Epithelial cell of esophagus (primary cell): Measurements from ENCODE around the gene SREBF1.

Experiments used
- DNase-seq: peaks from one replicate; pipeline ENCODE4 v3.0.0; 2010; ENCODE audit warnings: low read depth
- H3K4me3 ChIP-seq: 2 replicates; pipeline ENCODE4 v1.5.1; 2011; ENCODE audit warnings: mild to moderate bottlenecking, low read length, control low read depth
- CTCF ChIP-seq: IDR thresholded peaks from 2 replicates; pipeline ENCODE4 v1.5.1; 2011; ENCODE audit warnings: low read depth, mild to moderate bottlenecking, low read length, control low read depth, inconsistent platforms; ENCODE audit not compliant: insufficient read depth; ENCODE audit errors: missing control alignments

Gene SREBF1

GRCh38 chr17:17788967-17789366, 47.8 kb downstream of the SREBF1 start:
- DNase-seq, result no peak
- no peak overlapping the region for H3K4me3 ChIP-seq
- TF ChIP-seq CTCF, result no peak

- H3K4me3 ChIP-seq, result no peak overlapping the region
- no peak for TF ChIP-seq CTCF
- DNase-seq, result no peak
These were observed 49.2 kb downstream of the SREBF1 start for GRCh38 chr17:17787568-17787967.

GRCh38 chr17:17786998-17787397, 49.8 kb downstream of the SREBF1 start:
- no peak overlapping the region for H3K4me3 ChIP-seq
- no peak for DNase-seq
- no peak for TF ChIP-seq CTCF

GRCh38 chr17:17785407-17785806, 51.4 kb downstream of the SREBF1 start:
- no peak overlapping the region for H3K4me3 ChIP-seq
- DNase-seq, result no peak
- TF ChIP-seq CTCF, result no peak

GRCh38 chr17:17784657-17785267, 52.0 kb downstream of the SREBF1 start:
- H3K4me3 ChIP-seq, result no peak overlapping the region
- no peak for TF ChIP-seq CTCF
- no peak for DNase-seq

GRCh38 chr17:17783825-17784656, 52.7 kb downstream of the SREBF1 start:
- DNase-seq, result no peak
- no peak overlapping the region for H3K4me3 ChIP-seq
- TF ChIP-seq CTCF, result no peak
